NCI-H2081 (cell line): ENCODE measurements around the gene DBNL.
"Not testable (repeated sequence)": the region's sequence is repeated elsewhere in the genome, so short reads cannot be mapped to it uniquely, and the experiment has no call there.

ENCODE experiments used
- DNase-seq, 2 experiments: peaks; one replicate each; lab custom pipeline; 2025; lab: John Stamatoyannopoulos, UW

DBNL gene

GRCh38 chr7:44044315-44045225 lies at the start of gene DBNL:
Gene DBNL (plus strand): TSS chr7:44044702. CDS start chr7:44044738, 36 bp downstream.
- DNase-seq: peak; percentile 92 to 93

GRCh38 chr7:43997532-43997931 lies 47.0 kb upstream of the DBNL start, which contains the start of gene SPDYE1:
Gene SPDYE1 (plus strand): TSS chr7:43997897. CDS start chr7:43999950, 2,053 bp downstream.
- DNase-seq: not testable (repeated sequence)

- not testable (repeated sequence) for DNase-seq
Measured at GRCh38 chr7:44012081-44012480, 32.4 kb upstream of the DBNL start.

- not testable (repeated sequence) for DNase-seq
Measured at GRCh38 chr7:44015090-44015489, 29.4 kb upstream of the DBNL start.

DNA sequence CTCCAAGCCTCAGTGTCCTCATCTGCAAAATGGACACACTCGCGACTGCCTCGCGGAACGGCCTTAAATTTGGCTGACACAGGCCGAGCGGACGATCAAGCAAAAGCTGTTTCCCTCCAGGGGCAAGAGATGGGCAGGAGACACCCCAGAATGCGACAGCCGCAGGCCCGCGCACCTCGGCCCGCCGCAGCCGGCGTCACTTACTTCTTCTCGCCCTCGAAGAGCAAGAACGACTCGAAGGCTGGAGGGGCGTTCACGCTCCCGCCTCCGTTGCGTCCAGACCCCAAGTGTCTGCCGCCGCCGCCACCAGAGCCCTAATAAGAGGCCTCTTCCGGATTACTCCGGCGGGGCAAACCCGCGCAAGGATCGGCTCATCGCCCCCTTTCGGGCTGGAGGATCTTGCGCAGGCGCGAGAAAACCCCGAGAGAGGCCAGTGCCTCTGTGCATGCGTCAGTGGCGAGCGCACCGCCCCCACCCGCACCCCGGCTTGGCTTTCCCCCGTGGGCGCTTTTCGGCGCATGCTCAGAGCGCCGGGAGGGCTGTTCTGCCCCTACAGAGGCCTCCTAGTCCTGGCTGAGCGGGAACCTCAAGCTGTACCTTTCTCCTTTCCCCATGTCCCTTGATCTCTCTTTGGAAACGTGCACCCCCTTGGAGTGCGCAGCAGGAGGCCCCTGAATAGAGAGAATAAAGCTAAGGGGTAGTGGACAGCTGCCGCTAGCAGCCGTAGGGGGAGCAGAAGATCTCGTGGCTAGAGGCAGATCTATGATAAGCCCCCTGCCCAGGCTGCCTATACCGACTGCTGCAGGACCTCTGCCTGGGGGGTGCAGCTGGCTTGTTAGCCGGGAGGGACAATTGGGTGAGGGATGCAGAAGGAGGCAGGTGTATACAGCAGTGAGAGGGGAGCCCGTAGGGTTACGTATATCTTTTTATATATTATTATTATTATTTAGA lies 25.4 kb upstream of the DBNL start:
- DNase-seq: peak; percentile 98 to 99

DNA sequence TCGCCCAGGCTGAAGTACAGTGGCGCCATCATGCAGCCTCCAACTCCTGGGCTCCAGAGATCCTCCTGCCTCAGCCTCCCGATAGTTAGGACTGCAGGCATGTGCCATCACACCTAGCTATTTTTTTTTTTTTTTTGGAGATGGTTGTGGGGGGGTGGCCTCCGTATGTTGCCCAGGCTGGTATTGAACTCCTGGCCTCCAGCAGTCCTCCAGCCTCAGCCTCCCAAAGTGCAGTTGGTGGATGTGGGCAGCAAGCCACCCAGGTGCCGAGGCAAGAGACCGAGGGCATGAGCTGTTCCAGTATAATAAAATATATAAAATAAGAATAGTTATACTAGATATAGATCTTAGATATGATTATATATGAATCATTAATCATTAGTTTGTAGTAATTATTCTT lies 24.7 kb upstream of the DBNL start:
- DNase-seq: not testable (repeated sequence)

DNA sequence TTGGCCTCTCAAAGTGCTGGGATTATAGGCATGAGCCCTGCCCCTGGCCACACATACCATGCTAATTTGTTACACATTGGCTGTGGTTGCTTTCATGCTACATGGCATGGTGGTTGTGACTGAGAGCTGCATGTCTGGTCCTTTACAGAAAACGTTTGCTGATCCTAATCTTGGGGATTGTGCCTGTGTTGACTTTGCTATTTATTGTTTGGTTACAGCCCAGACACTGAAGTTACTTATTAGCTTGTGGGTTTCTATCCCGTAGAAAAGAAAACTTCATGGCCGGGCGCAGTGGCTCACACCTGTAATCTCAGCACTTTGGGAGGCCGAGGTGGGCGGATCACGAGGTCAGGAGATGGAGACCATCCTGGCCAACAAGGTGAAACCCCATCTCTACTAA lies 22.4 kb upstream of the DBNL start:
- not testable (repeated sequence) for DNase-seq

- DNase-seq: not testable (repeated sequence)
Measured at GRCh38 chr7:44022796-44023467, 21.6 kb upstream of the DBNL start.

DNA sequence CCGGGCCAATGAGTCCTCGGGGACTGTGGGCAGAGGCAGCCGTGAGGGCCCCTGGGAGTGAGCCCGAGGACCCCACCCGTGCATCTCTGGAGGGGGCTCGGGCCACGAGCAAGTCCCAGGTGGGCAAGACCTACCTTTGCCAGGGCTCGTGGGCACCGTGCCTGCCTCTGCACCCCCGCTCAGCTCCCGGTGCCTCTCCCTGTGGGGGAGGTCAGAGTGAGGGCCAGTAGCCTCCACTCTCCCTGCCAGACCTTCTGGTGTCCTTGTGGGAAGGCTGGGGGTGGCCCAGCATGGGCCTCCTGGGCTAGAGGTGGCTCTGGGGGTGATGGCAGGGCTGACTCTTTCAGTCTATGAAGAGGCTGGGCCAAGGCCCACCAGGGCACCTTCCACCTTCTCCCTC lies 15.1 kb upstream of the DBNL start:
- not testable (repeated sequence) for DNase-seq

DNA sequence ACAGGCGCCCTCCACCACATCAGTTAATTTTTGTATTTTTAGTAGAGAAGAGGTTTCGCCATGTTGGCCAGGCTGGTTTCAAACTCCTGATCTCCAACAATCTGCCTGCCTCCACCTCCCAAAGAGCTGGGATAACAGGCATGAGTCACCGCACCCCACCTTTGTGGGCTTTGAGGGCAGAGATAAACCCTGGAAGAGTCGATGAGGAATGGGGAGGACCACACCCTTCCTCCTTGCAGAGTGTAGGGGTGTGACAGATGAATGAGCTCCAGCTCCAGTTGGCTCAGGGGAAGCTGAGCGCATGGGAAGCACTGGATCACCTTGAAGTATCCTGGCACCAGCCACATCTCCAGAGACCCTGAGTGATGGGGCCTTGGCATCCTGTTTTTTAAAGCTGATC lies 14.5 kb upstream of the DBNL start:
- DNase-seq: not testable (repeated sequence)

GRCh38 chr7:44031319-44031718 lies 13.2 kb upstream of the DBNL start:
- not testable (repeated sequence) for DNase-seq

GRCh38 chr7:44032031-44032430 lies 12.5 kb upstream of the DBNL start:
- DNase-seq: not testable (repeated sequence)

- DNase-seq: not testable (repeated sequence)
Measured at GRCh38 chr7:44033971-44034844, 10.3 kb upstream of the DBNL start.

GRCh38 chr7:44036364-44036763 lies 8.1 kb upstream of the DBNL start:
- DNase-seq: not testable (repeated sequence)

DNA sequence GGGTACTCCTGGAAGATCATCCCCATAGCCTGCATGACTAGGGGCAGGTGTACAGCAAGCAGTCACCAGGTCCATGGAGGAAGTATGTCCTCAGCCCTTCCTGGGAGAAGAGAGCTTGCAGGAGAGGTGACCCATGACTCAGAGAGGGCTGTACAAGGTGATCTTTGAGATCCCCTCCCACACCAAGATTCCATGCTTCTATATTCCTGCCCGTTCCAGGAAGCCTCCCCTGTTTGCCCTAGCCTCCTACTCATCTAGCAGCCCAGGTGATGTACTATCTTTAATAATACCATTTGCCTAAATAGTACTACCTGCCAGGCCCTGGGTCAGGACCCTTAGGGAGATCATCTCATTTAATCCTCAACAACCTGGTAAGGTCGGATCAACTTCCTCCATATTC lies 6.6 kb upstream of the DBNL start:
- DNase-seq: not testable (repeated sequence)

DNA sequence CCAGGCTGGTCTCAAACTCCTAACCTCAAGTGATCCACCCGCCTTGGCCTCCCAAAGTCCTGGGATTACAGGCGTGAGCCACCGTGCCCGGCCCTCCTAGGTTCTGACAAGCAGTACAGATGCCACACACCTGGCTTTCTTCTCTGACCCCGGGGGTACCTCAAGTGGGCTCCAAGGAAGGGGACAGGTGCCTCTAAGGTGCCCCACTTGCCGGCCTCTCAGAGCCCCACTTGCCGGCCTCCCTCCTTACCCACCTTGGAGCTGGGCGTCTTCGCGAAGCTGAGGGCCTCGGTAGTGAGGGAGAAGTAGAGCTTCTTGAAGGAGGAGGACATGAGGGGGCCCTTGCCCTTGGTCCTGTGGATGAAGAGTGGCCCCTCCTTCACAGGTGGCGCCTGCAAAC lies 5.9 kb upstream of the DBNL start:
- DNase-seq: not testable (repeated sequence)

- DNase-seq: peak; percentile 94 to 95
Measured at GRCh38 chr7:44038961-44039558, 5.4 kb upstream of the DBNL start.

DNA sequence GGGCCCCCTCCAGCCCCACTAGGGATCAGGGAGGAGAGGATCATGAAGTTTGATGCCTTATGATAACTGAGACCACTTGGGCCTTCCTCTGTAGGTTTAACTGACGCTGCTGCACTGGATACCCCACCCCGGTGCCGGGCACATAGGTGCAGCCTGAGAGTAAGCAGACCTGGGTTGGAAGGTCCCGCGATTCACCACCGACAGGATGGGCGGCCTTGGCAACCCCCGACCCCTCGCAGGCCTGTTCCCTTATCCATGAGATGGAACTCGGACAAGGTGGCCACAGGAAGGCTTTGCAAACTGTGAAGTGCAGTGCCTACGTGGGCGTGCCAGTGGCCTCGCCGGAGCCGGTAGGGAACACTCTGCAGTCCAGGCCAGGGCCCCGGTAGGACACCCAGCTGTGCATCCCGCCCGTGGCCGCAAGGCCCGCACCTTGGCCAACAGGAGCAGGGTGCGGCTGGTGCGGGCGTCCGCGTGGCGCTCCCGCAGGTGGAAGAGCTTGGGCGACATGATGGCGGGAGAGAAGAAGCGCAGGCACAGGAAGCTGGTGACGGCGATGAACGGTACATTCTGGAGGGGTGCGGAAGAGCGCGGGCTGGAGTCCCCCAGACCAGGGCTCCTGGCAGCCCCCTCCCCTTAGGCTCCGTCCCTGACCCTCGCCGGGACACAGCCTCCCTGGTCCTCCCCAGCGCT lies 4.6 kb upstream of the DBNL start:
- DNase-seq: not testable (repeated sequence)

DNA sequence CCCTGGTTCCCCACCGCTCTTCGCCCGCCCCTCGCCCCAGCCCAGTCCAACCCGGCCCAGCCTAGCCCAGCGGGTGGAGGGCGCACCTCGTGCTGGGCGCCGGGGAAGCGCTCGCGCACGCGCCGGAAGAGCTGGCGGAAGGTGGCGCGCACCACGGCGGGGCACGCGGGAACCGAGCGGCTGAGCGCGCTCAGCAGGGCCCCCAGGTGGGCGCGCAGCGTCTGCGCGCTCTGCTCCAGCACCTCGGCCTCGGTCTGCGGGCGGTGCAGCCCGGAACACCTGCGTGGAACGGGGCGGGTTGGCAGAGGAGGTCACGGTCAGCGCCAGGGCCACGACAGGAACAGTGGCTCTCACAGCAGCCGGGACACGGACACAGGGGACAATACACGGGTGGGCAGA lies 4.0 kb upstream of the DBNL start:
- peak; percentile 46 to 69 for DNase-seq

GRCh38 chr7:44042221-44042620 lies 2.3 kb upstream of the DBNL start:
- DNase-seq: no peak
